OCI-LY3 (cell line): ENCODE data around the gene MYLK4.

Source experiments
- H2AFZ ChIP-seq: fragments of 200-600, 300-600 bp; shearing (Covaris generic); 2 replicates; pipeline ENCODE4 v1.6.0; 2014; ENCODE audit warnings: antibody characterized with exemption, low read depth, low read length
- H3K27ac ChIP-seq: fragments of 200-600, 300-600 bp; sonication (generic); 2 replicates; pipeline ENCODE4 v1.5.1; 2014; ENCODE audit warnings: mild to moderate bottlenecking, low read length, moderate library complexity, mixed read lengths
- H3K27me3 ChIP-seq: fragments of 200-600, 300-600 bp; sonication (generic); 2 replicates; pipeline ENCODE4 v1.6.1; 2014; ENCODE audit warnings: low read depth, low read length, mixed read lengths
- H3K36me3 ChIP-seq: fragments of 200-600, 300-600 bp; sonication (generic); replicated peaks from 2 replicates; pipeline ENCODE3; 2014; ENCODE audit warnings: low read depth, low read length, mixed read lengths
- H3K4me1 ChIP-seq: fragments of 300-600, 200-600 bp; sonication (generic); 2 replicates; pipeline ENCODE4 v1.6.1; 2014; ENCODE audit warnings: low read length, mixed read lengths
- H3K4me2 ChIP-seq: fragments of 200-600, 300-600 bp; sonication (generic); 2 replicates; pipeline ENCODE4 v1.6.1; 2014; ENCODE audit warnings: low read length, mixed read lengths
- H3K4me3 ChIP-seq: fragments of 300-600, 200-600 bp; sonication (generic); 2 replicates; pipeline ENCODE4 v1.5.1; 2014; ENCODE audit warnings: antibody characterized with exemption, mild to moderate bottlenecking, low read length, moderate library complexity
- H3K79me2 ChIP-seq: fragments of 300-600, 200-600 bp; shearing (Covaris generic); 2 replicates; pipeline ENCODE4 v1.6.1; 2014; ENCODE audit warnings: mild to moderate bottlenecking, low read length, mixed read lengths
- H3K9ac ChIP-seq: fragments of 300-600, 200-600 bp; shearing (Covaris generic); 2 replicates; pipeline ENCODE4 v1.6.0; 2014; ENCODE audit warnings: mild to moderate bottlenecking, low read length, moderate library complexity
- H3K9me3 ChIP-seq: fragments of 200-600, 300-600 bp; shearing (Covaris generic); 2 replicates; pipeline ENCODE4 v1.6.1; 2014; ENCODE audit warnings: low read length, mixed read lengths; ENCODE audit not compliant: insufficient read depth
- H4K20me1 ChIP-seq: fragments of 200-600, 300-600 bp; sonication (generic); 2 replicates; pipeline ENCODE4 v1.6.1; 2016; ENCODE audit warnings: low read length, mixed read lengths; ENCODE audit not compliant: insufficient read depth
- EZH2phosphoT487 ChIP-seq: fragments of 200-600 bp; shearing (Covaris generic); IDR thresholded peaks from 2 replicates; pipeline ENCODE4 v1.6.1; 2018; ENCODE audit warnings: antibody characterized with exemption, mixed run types, low read depth
- TF ChIP-seq, protein P1 (sequence below): fragments of 200-600, 300-600 bp; sonication (generic); IDR thresholded peaks from 2 replicates; pipeline ENCODE4 v1.5.1; 2014; ENCODE audit warnings: antibody characterized with exemption, low read length, low read depth

MYLK4 gene

DNA sequence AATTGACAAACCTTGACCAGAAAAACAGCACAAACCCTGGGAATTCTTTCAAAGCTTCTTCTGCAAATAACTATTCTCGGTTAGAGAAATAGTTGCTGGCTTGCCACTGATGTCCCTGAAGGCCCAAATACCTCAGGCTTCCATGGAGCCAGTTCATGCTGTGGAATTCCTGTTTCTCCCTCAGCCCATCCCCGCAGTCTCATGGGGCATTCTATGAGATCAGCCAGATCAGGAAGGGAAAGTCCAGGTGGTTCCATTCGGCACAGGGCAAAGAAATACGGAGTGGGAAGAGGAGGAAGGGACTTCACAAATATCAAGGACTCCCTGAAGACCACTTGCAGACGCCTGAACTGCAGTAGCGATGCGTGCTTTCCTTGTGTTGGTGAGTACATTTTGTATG lies 63.3 kb downstream of the MYLK4 start:
- Histone ChIP-seq H3K36me3 (no peaks in the 10 kb centered on the region), H3K79me2 (no peaks in the 10 kb centered on the region), H3K9me3 (no peaks in the 10 kb centered on the region), H3K27me3 (no peaks in the 10 kb centered on the region), H3K9ac (no peak overlapping the region), H3K4me3 (no peak overlapping the region), H2AFZ (no peak overlapping the region), H3K4me1 (no peaks in the 10 kb centered on the region), H4K20me1 (no peaks in the 10 kb centered on the region), H3K4me2 (no peak overlapping the region), H3K27ac (no peak overlapping the region)
- no peak for TF ChIP-seq EZH2phosphoT487
- TF ChIP-seq, protein P1, sequence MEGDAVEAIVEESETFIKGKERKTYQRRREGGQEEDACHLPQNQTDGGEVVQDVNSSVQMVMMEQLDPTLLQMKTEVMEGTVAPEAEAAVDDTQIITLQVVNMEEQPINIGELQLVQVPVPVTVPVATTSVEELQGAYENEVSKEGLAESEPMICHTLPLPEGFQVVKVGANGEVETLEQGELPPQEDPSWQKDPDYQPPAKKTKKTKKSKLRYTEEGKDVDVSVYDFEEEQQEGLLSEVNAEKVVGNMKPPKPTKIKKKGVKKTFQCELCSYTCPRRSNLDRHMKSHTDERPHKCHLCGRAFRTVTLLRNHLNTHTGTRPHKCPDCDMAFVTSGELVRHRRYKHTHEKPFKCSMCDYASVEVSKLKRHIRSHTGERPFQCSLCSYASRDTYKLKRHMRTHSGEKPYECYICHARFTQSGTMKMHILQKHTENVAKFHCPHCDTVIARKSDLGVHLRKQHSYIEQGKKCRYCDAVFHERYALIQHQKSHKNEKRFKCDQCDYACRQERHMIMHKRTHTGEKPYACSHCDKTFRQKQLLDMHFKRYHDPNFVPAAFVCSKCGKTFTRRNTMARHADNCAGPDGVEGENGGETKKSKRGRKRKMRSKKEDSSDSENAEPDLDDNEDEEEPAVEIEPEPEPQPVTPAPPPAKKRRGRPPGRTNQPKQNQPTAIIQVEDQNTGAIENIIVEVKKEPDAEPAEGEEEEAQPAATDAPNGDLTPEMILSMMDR, result no peak

DNA sequence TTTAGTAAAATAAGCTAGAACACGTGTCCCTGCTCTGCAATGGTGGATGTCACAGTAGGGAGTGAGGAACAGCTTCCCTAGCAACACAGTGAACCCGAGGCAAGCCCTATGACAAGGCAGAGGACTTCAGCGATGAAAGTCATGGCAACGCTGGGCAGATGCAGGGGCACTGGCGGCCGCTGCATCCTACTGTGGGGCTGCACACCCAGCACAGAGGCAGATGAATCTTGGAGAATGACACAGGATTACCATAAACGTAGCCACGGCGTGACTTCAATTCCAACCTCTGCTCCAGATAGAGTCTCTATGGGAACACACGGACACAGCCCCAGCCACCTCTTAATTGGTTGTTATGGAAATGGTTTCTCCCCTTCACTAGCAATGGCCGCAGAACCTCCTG lies 64.2 kb downstream of the MYLK4 start:
- Histone ChIP-seq H3K4me2 (no peak overlapping the region), H3K9ac (no peak overlapping the region)

DNA sequence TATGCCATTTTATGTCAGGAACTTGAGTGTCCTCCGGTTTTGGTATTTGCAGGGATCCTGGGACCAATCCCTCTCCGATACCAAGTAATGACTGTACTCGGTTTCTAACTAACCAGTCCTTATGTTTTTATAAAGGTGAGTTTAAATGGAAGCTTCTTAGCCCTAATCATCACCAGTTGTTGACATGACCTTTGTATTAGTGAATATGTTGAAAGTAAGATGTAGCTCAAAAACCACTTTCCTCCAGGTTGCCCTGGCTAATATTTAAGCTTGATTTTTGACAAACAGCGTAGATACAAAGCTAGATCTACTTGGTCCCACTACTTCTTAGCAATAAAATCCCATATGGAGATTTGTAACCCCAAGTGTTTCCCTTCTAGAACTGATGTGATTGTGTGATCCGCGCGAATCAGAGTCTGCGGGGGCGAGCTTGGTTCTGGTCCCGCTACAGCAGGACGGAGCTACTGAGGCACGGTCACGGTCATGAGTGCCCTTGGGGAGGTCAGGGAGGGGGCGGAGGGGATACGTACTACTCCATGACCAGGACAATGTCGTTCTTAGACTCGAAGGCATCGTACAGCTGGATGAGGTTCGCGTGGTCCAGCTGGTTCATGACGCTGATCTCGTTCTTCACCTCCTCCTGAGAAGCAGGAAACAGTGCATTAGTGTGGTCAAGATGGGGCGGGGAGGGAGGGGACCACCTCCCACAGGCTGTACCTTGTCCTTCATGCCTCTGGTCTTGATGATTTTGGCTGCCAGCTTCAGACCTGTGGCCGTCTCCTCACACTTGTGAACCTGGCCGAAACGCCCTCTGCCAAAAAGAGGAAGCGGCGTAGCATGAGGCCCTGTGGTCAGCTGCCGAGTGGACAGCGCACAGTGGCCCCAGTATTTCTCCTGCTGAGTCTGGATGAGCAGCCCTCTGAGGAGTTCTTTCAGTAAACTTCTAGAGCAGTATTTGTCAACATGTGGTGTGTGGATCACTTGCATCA lies 65.7 kb downstream of the MYLK4 start:
- no peaks in the 10 kb centered on the region for H3K9me3 ChIP-seq
- no peaks in the 10 kb centered on the region for H4K20me1 ChIP-seq
- H3K4me3 ChIP-seq, result no peak overlapping the region
- no peak overlapping the region for H3K9ac ChIP-seq
- TF ChIP-seq, protein P1, result no peak
- no peak for TF ChIP-seq EZH2phosphoT487
- no peak overlapping the region for H3K27ac ChIP-seq
- H3K36me3 ChIP-seq, result no peaks in the 10 kb centered on the region
- H2AFZ ChIP-seq, result no peak overlapping the region
- no peaks in the 10 kb centered on the region for H3K27me3 ChIP-seq
- no peaks in the 10 kb centered on the region for H3K4me1 ChIP-seq
- no peak overlapping the region for H3K4me2 ChIP-seq
- no peaks in the 10 kb centered on the region for H3K79me2 ChIP-seq

More for the DNA sequence above, 64.2 kb downstream of the MYLK4 start:
- no peak overlapping the region for H3K27ac ChIP-seq
- no peaks in the 10 kb centered on the region for H3K27me3 ChIP-seq
- no peaks in the 10 kb centered on the region for H3K36me3 ChIP-seq
- H3K79me2 ChIP-seq, result no peaks in the 10 kb centered on the region
- H3K9me3 ChIP-seq, result no peaks in the 10 kb centered on the region
- TF ChIP-seq, protein P1, result no peak
- no peak for TF ChIP-seq EZH2phosphoT487
- H4K20me1 ChIP-seq, result no peaks in the 10 kb centered on the region
- H3K4me3 ChIP-seq, result no peak overlapping the region
- H2AFZ ChIP-seq, result no peak overlapping the region
- H3K4me1 ChIP-seq, result no peaks in the 10 kb centered on the region

DNA sequence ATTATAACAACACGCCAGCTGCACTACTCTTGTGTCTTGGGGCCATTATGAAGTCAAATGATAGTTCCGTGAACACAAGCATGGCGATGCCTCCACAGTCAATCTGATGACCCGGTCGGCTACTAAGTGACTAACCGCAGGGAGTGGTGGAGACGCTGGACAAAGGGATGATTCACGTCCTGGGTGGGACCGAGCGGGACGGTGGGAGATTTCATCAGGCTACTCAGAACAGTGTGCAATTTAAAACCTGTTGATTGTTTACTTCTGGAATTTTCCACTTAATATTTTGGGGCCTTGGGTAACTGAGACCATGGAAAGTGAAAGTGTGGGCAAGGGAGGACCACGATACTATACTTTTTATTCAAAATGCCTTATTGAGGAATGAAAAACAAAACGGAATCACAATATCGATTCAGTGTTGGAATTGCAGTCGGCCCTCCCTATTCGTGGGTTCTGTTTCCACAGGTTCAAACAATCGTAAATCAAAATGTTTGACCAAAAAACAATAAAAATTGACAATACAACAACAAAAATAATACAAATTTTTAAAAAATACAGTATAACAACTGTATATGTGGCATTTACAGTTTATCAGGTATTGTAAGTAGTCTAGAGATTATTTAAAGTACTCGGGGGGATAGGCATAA lies 66.5 kb downstream of the MYLK4 start:
- no peak for TF ChIP-seq EZH2phosphoT487
- TF ChIP-seq, protein P1, result no peak

More for the DNA sequence above, 66.5 kb downstream of the MYLK4 start:
- H2AFZ ChIP-seq, result no peak overlapping the region
- no peak overlapping the region for H3K4me3 ChIP-seq
- no peak overlapping the region for H3K27ac ChIP-seq
- H3K9ac ChIP-seq, result no peak overlapping the region
- H3K79me2 ChIP-seq, result no peaks in the 10 kb centered on the region
- no peaks in the 10 kb centered on the region for H3K9me3 ChIP-seq
- no peaks in the 10 kb centered on the region for H3K4me1 ChIP-seq
- H3K4me2 ChIP-seq, result no peak overlapping the region
- H3K27me3 ChIP-seq, result no peaks in the 10 kb centered on the region
- no peaks in the 10 kb centered on the region for H4K20me1 ChIP-seq
- no peaks in the 10 kb centered on the region for H3K36me3 ChIP-seq
